DND-41 (cell line): ENCODE results near the gene DCTN2.
"Not testable (repeated sequence)": the region's sequence is repeated elsewhere in the genome, so short reads cannot be mapped to it uniquely, and the experiment has no call there.

Experiments used
- ATAC-seq: fragments of 200-7000 bp; cut with Tn5 transposase; 3 replicates; pipeline ENCODE4 v1.9.1; 2021; ENCODE audit warnings: low read depth; ENCODE audit not compliant: insufficient read depth
- DNase-seq: peaks from one replicate; pipeline ENCODE4 v3.0.0-alpha.2; 2020
- H2AFZ ChIP-seq: 2 replicates; pipeline ENCODE4 v1.6.0; 2012; ENCODE audit warnings: low read depth, low read length
- H3K27ac ChIP-seq: 2 replicates; pipeline ENCODE4 v1.5.1; 2012; ENCODE audit warnings: low read length, inconsistent platforms
- H3K27me3 ChIP-seq: fragments of 200-600 bp; sonication (generic); 2 replicates; pipeline ENCODE4 v1.6.0; 2012; ENCODE audit warnings: low read length, mild to moderate bottlenecking, inconsistent platforms; ENCODE audit not compliant: insufficient read depth, poor library complexity
- H3K36me3 ChIP-seq: 2 replicates; pipeline ENCODE4 v1.5.1; 2012; ENCODE audit warnings: low read length, inconsistent platforms; ENCODE audit not compliant: insufficient read depth
- H3K4me1 ChIP-seq: 2 replicates; pipeline ENCODE4 v1.5.1; 2012; ENCODE audit warnings: mild to moderate bottlenecking, low read length; ENCODE audit not compliant: insufficient read depth
- H3K4me2 ChIP-seq: 2 replicates; pipeline ENCODE4 v1.6.0; 2012; ENCODE audit warnings: mild to moderate bottlenecking, moderate library complexity, low read length, inconsistent platforms; ENCODE audit not compliant: insufficient read depth
- H3K4me3 ChIP-seq, 2 experiments: fragments of 200-600 bp in 1 of 2; shearing (Covaris generic) in 1 of 2; 2 replicates each; pipeline ENCODE4 v1.5.1; 2012 to 2016; ENCODE audit warnings: inconsistent platforms in 2 of 2, low read length in 2 of 2, mild to moderate bottlenecking in 2 of 2, low read depth in 1 of 2, moderate library complexity in 1 of 2
- H3K79me2 ChIP-seq: 2 replicates; pipeline ENCODE4 v1.6.0; 2012; ENCODE audit warnings: low read length, inconsistent platforms; ENCODE audit not compliant: insufficient read depth
- H3K9ac ChIP-seq: 2 replicates; pipeline ENCODE4 v1.6.0; 2012; ENCODE audit warnings: low read depth, mild to moderate bottlenecking, inconsistent platforms, low read length, moderate library complexity
- H3K9me3 ChIP-seq: 2 replicates; pipeline ENCODE4 v1.5.1; 2012; ENCODE audit warnings: low read length, moderate library complexity, mild to moderate bottlenecking, inconsistent platforms; ENCODE audit not compliant: insufficient read depth, severe bottlenecking
- H4K20me1 ChIP-seq: 2 replicates; pipeline ENCODE4 v1.6.0; 2012; ENCODE audit warnings: low read length; ENCODE audit not compliant: insufficient read depth
- EZH2 ChIP-seq: IDR thresholded peaks from 3 replicates; pipeline ENCODE4 v1.6.1; 2012; ENCODE audit warnings: borderline replicate concordance, low read depth, mild to moderate bottlenecking, moderate library complexity, low read length, inconsistent platforms; ENCODE audit not compliant: severe bottlenecking
- TF ChIP-seq, protein P1 (sequence below): IDR thresholded peaks from 2 replicates; pipeline ENCODE4 v1.5.1; 2012; ENCODE audit warnings: borderline replicate concordance, low read length, moderate library complexity, mild to moderate bottlenecking; ENCODE audit not compliant: poor library complexity, severe bottlenecking; ENCODE audit errors: extremely low read depth

DCTN2 gene

DNA sequence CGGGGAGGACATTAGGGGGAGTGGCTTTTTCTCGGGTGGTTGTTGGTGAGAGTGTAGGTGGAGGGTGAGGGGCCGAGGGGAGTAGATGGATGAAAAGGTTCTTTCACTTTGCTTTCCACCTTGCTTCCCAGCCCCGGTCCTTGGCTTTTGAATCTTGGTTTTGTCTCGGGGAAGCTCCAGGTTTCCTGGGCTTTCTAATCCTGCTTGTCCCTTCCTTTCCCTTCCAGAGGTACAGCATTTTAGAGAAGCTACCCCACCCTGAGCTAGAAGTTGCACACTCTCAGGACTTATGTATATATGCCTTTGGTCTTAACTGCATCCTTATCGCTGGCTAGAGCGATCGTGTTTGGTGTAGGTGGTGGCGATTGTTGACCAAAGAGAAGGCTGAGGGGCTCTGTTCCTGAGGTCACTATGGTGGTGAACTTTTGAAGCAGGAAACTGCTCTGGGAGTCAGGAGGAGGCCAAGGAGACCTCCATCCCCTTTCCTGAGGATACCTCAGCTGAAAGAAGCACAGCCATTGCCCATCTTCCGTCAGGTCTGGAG is 44.9 kb upstream of the DCTN2 start:
- Histone ChIP-seq H3K4me1 (peaks cover 35% of the 10 kb centered on the region), H3K79me2 (peaks cover 26% of the 10 kb centered on the region), H3K4me2 (peak overlapping the region; percentile 92), H3K9ac (peak overlapping the region; percentile 73), H3K36me3 (peaks cover 27% of the 10 kb centered on the region; the same call in 1 of the 2 replicates), H3K27me3 (no peaks in the 10 kb centered on the region), H4K20me1 (no peaks in the 10 kb centered on the region; the same call in 1 of the 2 replicates), H3K27ac (peak overlapping the region; percentile 79), H2AFZ (peak overlapping the region; percentile 99), H3K4me3 (peak overlapping the region; percentile 82 to 90), H3K9me3 (no peaks in the 10 kb centered on the region)
- TF ChIP-seq EZH2: no peak
- TF ChIP-seq, protein P1, sequence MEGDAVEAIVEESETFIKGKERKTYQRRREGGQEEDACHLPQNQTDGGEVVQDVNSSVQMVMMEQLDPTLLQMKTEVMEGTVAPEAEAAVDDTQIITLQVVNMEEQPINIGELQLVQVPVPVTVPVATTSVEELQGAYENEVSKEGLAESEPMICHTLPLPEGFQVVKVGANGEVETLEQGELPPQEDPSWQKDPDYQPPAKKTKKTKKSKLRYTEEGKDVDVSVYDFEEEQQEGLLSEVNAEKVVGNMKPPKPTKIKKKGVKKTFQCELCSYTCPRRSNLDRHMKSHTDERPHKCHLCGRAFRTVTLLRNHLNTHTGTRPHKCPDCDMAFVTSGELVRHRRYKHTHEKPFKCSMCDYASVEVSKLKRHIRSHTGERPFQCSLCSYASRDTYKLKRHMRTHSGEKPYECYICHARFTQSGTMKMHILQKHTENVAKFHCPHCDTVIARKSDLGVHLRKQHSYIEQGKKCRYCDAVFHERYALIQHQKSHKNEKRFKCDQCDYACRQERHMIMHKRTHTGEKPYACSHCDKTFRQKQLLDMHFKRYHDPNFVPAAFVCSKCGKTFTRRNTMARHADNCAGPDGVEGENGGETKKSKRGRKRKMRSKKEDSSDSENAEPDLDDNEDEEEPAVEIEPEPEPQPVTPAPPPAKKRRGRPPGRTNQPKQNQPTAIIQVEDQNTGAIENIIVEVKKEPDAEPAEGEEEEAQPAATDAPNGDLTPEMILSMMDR: no peak
- no peak; the same call in 2 of the 3 replicates for ATAC-seq
- no peak for DNase-seq

DNA sequence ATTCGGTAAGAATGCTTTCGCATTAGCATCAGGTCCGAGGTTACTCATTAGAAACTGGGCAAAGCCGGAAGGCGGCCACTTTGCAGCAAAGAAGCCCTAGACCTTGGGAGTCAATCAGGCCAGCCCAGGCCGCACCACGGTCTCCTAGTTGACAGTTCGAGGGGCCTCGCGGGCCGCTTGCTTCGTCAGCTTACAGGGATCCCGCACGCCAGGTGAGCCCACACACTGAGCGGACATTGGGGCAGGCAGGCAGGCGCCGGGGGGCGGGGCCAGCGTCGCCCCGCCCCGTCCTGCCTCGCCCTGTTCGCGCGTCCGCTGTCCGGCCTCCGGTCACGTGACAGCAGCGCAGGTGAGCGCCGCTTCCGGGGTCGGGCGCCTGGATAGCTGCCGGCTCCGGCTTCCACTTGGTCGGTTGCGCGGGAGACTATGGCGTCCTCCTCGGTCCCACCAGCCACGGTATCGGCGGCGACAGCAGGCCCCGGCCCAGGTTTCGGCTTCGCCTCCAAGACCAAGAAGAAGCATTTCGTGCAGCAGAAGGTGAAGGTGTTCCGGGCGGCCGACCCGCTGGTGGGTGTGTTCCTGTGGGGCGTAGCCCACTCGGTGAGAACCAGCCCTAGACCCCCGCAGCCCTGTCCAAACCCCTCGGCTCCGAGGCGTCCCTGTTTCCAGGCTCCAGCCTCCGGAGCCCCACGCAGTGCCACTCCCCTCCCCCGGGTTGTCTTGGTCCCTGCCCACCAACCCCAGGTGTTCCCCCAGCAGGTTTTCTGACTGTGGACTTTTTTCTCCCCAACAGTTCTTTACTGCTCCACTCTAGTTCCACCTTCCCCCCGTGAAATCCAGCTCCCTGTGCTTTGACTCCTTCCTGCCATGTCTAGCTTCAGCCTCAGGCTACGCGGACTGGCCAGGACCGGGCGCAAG is 44.1 kb upstream of the DCTN2 start, which contains the start of gene PIP4K2C:
Gene PIP4K2C (plus strand): TSS at position 329 of the 918 bp plus-strand sequence. CDS start 98 bp downstream, at position 427.
- H4K20me1 ChIP-seq: no peaks in the 10 kb centered on the region; the same call in 1 of the 2 replicates
- ATAC-seq: peak; percentile 88
- H3K4me3 ChIP-seq: peak within 1 kb of the TSS; percentile 82 to 90

DNA sequence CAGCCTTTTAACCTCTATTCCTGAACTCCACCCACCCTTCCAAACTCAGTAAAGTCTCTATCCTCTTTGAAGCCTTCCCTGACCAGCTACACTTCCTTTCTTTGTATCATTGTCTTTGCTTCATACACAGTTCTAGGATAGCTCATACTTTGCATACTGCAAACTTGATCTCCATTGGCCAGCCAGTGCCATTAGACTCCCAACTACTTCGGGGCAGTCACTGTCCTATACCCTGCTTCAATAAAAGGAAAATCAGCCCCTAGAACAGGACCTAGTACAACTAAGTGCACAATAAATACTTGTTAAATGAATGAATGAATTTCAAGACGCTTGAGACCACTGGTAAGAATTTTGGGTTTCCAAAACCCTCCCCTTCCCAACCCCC is 43.5 kb upstream of the DCTN2 start:
- peaks cover 35% of the 10 kb centered on the region for H3K4me1 ChIP-seq
- H2AFZ ChIP-seq: peak overlapping the region; percentile 99
- peak overlapping the region; percentile 82 to 90 for H3K4me3 ChIP-seq
- TF ChIP-seq, protein P1: no peak
- TF ChIP-seq EZH2: no peak
- peaks cover 16% of the 10 kb centered on the region; the same call in 1 of the 2 replicates for H3K36me3 ChIP-seq
- H3K79me2 ChIP-seq: peaks cover 26% of the 10 kb centered on the region
- H4K20me1 ChIP-seq: no peaks in the 10 kb centered on the region; the same call in 1 of the 2 replicates
- peak overlapping the region; percentile 92 for H3K4me2 ChIP-seq
- peaks cover 3% of the 10 kb centered on the region for H3K27me3 ChIP-seq
- peak overlapping the region; percentile 73 for H3K9ac ChIP-seq
- no peaks in the 10 kb centered on the region for H3K9me3 ChIP-seq
- ATAC-seq: no peak
- no peak for DNase-seq
- H3K27ac ChIP-seq: peak overlapping the region; percentile 79

More for the DNA sequence above, 44.1 kb upstream of the DCTN2 start, which contains the start of gene PIP4K2C:
- H3K4me2 ChIP-seq: peak within 1 kb of the TSS; percentile 92
- no peaks in the 10 kb centered on the region for H3K9me3 ChIP-seq
- H3K9ac ChIP-seq: peak within 1 kb of the TSS; percentile 73
- H3K27me3 ChIP-seq: no peaks in the 10 kb centered on the region
- peaks cover 35% of the 10 kb centered on the region for H3K4me1 ChIP-seq
- no peak for TF ChIP-seq EZH2
- TF ChIP-seq, protein P1: no peak
- H2AFZ ChIP-seq: peak within 1 kb of the TSS; percentile 99
- DNase-seq: peak; percentile 79
- peak within 1 kb of the TSS; percentile 79 for H3K27ac ChIP-seq
- peaks cover 26% of the 10 kb centered on the region for H3K79me2 ChIP-seq
- peaks cover 23% of the 10 kb centered on the region; the same call in 1 of the 2 replicates for H3K36me3 ChIP-seq

DNA sequence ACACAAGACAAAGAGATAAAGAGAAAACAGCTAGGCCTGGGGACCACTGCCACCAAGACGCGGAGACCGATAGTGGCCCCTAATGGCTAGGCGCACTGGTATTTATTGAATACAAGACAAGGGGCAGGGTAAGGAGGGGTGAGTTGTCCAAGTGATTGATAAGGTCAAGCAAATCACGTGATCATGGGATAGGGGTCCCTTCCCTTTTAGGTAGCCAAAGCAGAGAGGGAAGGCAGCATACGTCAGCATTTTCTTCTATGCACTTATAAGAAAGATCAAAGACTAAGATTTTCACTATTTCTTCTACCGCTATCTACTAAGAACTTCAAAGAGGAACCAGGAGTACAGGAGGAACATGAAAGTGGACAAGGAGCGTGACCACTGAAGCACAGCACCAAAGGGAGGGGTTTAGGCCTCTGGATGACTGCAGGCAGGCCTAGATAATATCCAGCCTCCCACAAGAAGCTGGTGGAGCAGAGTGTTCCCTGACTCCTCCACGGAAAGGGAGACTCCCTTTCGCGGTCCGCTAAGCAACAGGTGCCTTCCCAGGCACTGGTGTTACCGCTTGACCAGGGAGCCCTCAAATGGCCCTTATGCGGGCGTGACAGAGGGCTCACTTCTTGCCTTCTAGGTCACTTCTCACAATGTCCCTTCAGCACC is 42.1 kb upstream of the DCTN2 start:
- not testable (repeated sequence) for H3K27me3 ChIP-seq, H3K4me3 ChIP-seq, H3K4me2 ChIP-seq, H3K27ac ChIP-seq, H3K9me3 ChIP-seq, H2AFZ ChIP-seq, H4K20me1 ChIP-seq, DNase-seq, ATAC-seq, H3K9ac ChIP-seq, H3K36me3 ChIP-seq
- peaks cover 35% of the 10 kb centered on the region for H3K4me1 ChIP-seq
- peaks cover 26% of the 10 kb centered on the region for H3K79me2 ChIP-seq
